GM13976 (cell line): ENCODE results near the gene CTDSP1.
A peak's percentile ranks its signal among the peaks of the same experiment; 100 is the strongest.

Source experiments
- DNase-seq: peaks from one replicate; pipeline ENCODE4 v3.0.0; 2012; ENCODE audit warnings: low spot score
- CTCF ChIP-seq: IDR thresholded peaks from 2 replicates; pipeline ENCODE4 v1.5.1; 2012; ENCODE audit warnings: borderline replicate concordance, mild to moderate bottlenecking; ENCODE audit not compliant: insufficient read depth; ENCODE audit errors: extremely low read depth, missing control alignments, control extremely low read depth
- in situ Hi-C: fragments of 300-500 bp; cut with MboI; formaldehyde crosslinking; loops from one replicate; pipeline ENCODE4 v1.12.0; 2022; ENCODE audit warnings: low sequenced_read_pairs, mixed read lengths, inconsistent platforms; ENCODE audit not compliant: unreplicated experiment

The CTDSP1 gene

GRCh38 chr2:218425531-218425930, 25.9 kb downstream of the CTDSP1 start:
- no peak for TF ChIP-seq CTCF
- in situ Hi-C loops: no loop called here
- DNase-seq: no peak

- no peak for DNase-seq
- in situ Hi-C loops: no loop called here
- TF ChIP-seq CTCF: no peak
Measured at GRCh38 chr2:218427741-218428140, 28.1 kb downstream of the CTDSP1 start.

- no peak for TF ChIP-seq CTCF
- peak; percentile 21 for DNase-seq
- in situ Hi-C loops: no loop called here
Measured at GRCh38 chr2:218428846-218429558, 29.3 kb downstream of the CTDSP1 start.

- in situ Hi-C loops: no loop called here
- TF ChIP-seq CTCF: no peak
- peak; percentile 28 for DNase-seq
Measured at GRCh38 chr2:218429911-218430692, 30.4 kb downstream of the CTDSP1 start.

- no peak for DNase-seq
- in situ Hi-C loops: no loop called here
- TF ChIP-seq CTCF: no peak
Measured at GRCh38 chr2:218430721-218431120, 31.1 kb downstream of the CTDSP1 start.

GRCh38 chr2:218431878-218432277, 32.2 kb downstream of the CTDSP1 start:
- in situ Hi-C loops: no loop called here
- no peak for TF ChIP-seq CTCF
- DNase-seq: no peak
